G401.6 (cell line): ENCODE results near the gene MASP1.

ENCODE experiments used
- FAIRE-seq: peaks from 2 replicates; lab custom pipeline; 2012; peaks lifted over from hg19 to GRCh38; lab: Jason Lieb, UNC

The MASP1 gene

DNA sequence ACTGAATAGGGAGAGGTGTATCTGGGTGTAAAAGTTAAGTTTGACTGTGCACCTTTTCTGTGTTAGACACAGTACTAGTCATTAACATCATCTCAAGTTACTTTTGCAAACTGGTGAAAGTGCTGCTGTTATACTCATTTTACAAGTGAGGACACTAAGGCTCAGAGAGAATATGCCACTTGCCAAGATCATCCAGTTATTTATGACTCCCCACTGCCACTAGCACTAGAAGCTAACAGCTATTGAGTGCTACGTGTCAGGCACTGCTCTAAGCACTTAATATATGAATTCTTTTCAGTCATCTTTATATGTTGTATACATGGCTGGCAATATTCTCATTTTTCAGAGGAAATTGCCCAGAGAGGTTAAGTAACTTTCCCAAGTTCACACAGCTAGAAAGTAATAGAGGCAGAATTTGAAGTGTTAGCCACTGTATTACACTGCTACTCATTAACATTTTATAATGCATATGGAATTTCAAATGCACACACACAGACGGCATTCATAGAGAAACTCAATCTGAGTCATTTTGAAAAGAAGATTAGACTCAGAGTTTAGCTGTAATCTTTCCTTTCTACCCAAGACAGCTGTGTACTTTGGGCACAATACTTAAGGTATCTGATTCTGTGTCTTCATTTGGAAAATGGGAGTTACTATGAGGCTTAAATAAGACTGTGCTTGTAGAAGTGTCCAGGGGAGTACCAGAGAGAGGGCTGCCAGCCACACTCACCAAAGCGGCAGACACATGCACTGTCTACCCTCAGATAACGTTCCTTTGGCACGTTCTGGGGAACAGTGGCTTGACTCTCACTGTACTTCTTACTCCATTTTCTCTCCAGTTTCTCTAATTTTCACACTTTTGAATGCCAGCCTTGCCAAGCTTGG, 1.3 kb upstream of the MASP1 start:
- FAIRE-seq: no peak

- FAIRE-seq: no peak
These were observed 644 bp upstream of the MASP1 start for GRCh38 chr3:187292181-187292580.

GRCh38 chr3:187291001-187291511, 481 bp downstream of the MASP1 start:
- no peak for FAIRE-seq

DNA sequence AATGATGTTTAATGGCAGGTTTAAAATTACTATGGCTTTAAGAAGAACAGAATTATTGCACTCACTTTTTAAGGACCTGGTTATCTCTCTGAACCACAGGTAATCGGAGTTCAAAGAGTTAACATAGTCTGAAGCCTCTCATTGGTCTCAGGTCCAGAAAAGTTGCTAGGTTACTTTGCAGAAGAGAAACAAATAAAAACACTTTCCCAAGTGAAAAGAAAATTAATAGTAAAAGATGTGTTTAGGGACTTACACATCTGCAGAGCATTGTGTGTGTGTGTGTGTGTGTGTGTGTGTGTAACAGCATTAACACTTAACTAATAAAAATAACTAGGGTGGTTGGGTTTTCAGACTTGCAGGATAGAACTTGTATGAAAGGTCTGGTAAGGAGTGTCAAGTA, 1.0 kb downstream of the MASP1 start:
- FAIRE-seq: no peak

- no peak for FAIRE-seq
These were observed 2.5 kb downstream of the MASP1 start for GRCh38 chr3:187288855-187289605.

DNA sequence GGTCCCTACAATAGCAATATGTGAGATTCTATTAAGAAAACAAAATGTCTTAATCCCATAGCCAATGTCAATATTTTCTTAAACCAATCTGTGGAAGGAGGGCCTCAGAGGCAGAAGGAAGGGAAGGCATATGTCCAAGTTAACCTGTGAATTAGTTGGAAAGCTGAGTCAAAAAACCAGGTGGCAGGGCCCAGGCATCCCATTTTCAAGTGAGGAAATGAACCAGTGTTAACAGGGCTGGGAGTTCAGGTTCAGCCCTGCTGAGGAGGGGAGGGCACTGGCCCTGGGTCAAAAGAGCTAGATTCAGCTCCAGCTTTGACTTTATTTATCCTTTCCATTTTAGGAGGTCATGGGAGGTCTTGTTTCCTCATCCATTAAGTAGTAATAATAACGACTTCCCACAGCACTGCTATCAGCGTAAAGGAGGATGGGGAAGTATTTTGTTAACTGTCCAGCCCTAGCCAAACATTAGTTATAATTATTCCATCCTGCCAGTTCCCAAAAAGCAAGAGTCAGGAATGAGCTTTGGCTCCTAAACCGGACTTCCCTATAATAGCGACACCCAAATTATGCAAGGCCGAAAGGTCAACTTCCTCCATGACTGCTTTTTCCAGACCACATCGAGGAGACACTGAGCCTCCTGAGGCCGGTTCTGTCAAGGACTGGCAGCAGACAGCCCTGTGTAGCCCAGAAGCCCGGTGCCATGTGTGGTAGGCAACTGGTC, 3.2 kb downstream of the MASP1 start:
- no peak for FAIRE-seq

DNA sequence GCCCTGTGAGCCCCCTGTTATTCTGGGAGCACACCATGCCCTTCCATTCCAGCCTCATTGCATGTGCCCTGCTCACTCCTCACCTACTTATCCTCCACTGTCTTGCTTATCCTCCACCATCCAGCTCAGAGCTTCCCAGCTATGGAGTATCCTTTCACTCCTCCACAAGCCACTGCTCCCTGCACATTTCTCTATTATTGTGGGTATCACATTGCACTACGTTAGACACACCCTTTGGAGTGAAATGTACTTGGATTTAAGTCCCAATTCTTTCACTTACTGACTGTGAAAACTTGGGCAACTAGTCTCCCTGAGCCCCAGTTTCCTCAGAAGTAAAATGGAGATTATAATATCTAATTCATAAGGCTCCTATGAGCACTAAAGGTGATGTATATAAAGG, 4.3 kb downstream of the MASP1 start:
- FAIRE-seq: no peak

GRCh38 chr3:187286467-187287059, 5.0 kb downstream of the MASP1 start:
- no peak for FAIRE-seq

DNA sequence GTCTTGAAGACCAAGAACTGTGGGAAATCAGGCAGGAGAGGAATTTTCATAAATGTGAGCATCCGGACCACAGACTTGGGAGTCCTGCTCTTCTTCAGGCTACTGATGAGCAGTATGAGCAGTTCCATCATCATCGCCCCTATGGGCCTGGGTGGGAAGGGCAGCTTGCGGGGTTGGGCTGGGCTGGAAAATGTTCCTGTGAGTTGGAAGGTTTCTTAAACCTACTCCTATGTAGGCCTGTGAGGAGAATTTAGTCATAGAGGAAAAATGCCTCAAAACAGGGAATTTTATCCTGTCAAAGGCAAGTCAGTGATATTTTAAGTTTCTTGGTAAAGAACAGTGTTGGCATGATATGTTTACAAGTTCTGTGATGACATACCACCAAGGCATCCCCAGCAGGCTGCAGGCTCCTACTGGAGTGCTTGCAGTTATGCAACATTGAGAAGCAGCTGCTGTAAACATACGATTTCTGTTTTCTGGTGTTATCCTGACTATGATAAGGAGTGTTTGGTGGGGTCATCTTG, 10.3 kb downstream of the MASP1 start:
- FAIRE-seq: no peak

DNA sequence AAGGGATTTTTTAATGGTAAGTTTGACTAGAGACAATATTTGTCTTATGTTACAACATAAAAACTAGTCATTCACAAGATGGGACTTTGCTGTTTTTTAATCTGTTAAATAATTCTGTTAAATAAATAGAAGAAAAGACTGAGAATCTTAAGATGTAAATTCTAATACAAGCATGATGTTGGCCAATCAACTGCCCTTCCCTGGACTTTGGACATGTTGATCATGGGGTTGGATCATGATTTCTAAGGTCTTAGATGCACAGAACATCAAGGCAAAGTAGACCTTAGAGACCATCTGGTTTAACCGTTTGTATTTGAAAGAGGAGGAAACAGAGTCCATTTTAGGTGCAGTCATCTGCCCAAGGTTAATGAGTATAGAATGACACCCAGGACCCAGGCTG, 10.9 kb downstream of the MASP1 start:
- no peak for FAIRE-seq

GRCh38 chr3:187277129-187277462, 14.4 kb downstream of the MASP1 start:
- no peak for FAIRE-seq

- FAIRE-seq: no peak
These were observed 15.0 kb downstream of the MASP1 start for GRCh38 chr3:187276397-187277128.

GRCh38 chr3:187274977-187275338, 16.6 kb downstream of the MASP1 start:
- no peak for FAIRE-seq

GRCh38 chr3:187274315-187274976, 17.1 kb downstream of the MASP1 start:
- FAIRE-seq: no peak

- FAIRE-seq: no peak
These were observed 20.0 kb downstream of the MASP1 start for GRCh38 chr3:187271582-187271981.

GRCh38 chr3:187269486-187269885, 22.1 kb downstream of the MASP1 start:
- FAIRE-seq: no peak

GRCh38 chr3:187267306-187267705, 24.2 kb downstream of the MASP1 start:
- FAIRE-seq: no peak

DNA sequence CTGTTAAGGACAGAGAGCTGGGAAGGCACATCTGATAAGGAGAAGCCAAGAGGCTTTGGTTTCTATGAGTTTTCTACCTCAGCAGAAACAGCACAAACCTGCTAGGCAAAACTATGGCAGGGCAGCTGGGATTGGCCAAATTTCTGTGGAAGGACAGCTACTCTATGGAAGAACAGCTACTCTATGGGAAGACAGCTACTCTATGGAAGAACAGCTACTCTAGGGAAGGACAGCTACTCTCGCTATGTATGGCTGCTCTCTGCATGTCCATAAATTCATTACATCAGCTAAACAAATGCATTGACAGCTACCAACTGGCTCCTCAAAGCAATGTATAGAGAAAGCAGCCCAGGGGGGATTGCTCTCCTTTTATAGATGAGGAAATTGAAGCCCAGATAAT, 24.8 kb downstream of the MASP1 start:
- no peak for FAIRE-seq

DNA sequence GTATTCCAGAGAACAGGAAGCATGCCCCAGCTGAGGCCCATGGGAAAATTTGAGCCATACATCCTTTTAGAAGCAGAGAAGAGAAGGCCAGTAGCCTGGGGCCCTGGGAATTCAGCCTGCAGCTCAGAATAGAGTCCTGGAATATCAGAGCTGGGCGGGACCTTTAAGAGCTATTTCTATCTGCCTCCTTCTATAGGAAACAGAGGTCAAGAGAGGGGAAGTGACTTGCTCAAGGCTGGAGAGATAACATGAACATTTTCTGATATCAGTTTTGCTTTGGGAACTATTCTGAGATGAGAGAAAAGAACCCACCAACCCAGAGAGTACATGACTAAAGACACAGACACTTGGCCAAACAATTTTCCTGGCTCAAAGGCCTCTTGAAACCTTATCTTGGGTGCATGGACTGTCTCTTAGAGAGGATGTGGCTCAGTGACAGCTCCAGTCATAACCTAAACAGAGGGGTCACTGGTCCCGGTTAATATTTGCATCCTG, 26.0 kb downstream of the MASP1 start:
- no peak for FAIRE-seq

GRCh38 chr3:187264911-187265310, 26.6 kb downstream of the MASP1 start:
- FAIRE-seq: no peak

GRCh38 chr3:187264021-187264420, 27.5 kb downstream of the MASP1 start:
- no peak for FAIRE-seq
